NCI-H187 (cell line): Measurements from ENCODE around the gene OSBPL10.

Source experiments
- DNase-seq, 2 experiments: peaks; one replicate each; lab custom pipeline; 2025; lab: John Stamatoyannopoulos, UW

Gene OSBPL10

DNA sequence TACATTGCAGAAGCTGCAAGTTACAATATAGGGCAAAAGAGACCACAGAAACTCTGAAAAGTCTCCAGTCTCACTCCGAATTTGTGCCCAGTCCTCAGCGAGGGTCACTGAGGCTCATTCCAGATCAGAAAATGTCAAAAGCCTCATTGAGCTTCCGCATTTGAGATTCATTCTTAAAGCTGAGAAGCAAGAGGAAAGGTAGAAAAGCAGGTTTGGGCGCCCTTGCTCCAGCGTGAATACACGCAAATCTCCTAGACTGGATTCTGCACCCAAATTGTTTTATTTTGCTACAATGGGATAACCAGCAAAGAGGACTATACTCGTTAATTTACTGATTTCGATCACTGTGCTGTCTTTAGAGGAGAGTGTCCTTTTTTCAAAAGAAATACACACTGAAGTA is 236.1 kb downstream of the OSBPL10 start:
- DNase-seq, result no peak

DNA sequence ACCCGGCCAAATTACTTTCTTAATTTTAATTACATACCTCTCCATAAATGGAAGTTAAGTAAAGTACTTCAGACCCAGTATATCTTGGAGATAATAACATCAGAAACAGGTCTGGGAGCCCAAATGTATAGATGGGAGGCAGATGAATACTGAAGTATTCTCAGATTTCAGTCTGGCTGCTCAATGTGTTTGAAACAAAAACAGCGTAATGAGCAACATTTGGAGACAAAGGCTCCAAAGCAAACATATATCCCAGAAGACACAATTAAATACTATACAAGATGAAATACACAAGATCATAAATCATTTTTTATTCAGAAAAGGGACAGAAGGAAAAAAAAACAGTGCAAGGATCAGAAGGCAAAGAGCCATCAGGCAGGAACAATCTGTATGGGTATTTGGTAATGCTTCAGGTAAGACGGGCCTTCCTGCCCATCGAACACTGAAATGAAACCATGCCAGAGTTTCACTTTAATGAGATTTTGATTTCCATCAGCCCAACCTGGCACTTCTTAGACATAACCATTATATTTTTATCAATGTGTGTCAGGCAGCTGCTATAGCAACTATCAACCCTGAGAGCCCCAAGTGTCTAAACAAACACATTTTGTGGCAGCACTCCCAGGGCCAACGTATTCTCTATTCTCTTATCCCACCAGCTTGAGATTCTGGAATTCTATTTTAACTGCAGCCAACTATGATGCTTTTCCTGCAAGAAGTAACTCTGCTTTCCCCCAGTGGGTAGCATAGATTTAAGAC is 237.6 kb downstream of the OSBPL10 start:
- DNase-seq, result no peak

DNA sequence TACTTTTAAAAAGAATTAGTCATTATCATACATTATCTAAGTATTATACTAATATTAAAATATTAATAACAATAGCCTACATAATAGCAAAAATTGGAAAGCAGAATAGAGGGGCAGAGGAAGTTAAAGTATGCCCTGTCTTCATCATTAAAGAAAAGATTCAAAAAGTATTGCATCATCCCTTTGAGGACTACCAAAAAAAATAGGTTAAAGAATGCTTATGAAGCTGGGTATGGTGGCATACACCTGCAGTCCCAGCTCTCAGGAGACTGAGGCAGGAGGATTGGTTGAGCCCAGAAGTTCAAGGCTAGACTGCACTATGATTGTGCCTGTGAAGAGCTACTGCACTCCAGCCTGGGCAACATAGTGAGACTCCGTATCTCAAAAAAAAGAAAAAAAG is 240.7 kb downstream of the OSBPL10 start:
- DNase-seq, result no peak

DNA sequence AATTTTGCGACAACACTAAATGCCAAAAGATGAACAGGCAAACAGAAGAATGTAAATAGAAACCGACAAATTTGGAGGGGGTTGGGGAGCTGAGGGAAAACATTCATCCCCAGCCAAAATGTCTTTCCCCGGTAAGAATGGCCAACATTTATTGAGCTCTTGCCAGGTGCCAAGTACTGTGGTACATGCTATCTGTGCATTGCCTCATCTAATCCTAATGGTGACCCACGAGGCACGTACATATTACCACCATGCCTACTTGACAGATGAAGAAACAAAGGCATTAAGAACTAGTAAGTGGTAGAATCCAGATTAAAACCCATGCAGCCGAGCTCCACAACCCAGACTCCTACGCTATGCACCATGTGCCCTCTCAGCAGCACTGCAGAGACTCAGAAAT is 242.7 kb downstream of the OSBPL10 start:
- DNase-seq, result no peak

DNA sequence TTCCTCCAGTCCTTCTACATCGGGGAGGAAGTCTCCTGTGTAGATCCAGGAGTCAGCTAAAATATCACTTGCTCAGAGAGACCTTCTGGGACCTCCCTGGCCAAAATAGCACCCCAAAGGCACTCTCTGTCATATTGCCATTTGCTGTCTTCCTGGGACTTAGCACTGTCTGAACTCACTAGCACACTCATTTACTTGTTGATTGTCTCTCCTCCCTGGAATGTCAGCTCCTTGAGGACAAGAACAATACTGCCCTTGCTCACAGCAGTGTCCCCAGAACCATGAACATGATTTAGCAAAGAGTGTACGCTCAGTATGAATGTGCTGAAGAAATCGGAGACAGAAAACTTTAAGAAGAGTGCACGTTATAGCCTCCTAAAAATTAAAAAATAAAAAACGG is 245.4 kb downstream of the OSBPL10 start:
- no peak for DNase-seq

DNA sequence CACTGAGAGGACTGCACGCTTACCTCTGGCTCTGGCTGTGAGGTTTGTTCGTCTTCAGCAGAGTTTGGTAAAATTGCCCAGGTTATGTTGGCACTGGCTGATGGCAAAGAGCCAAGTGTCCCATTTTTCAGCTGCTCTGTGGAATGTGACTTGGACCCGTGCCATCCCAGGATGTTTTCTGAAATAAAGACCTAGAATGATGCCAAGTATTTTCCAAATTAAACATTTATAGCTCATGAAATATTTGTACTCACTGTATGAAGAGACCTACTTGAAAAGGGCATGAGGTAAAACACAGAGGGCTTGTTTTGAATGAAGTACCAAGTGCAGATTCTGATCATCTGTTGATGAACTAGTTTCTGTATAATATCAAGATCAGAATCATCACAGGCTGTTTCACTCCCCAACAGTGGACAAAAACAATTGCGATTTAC is 247.8 kb downstream of the OSBPL10 start:
- no peak for DNase-seq

DNA sequence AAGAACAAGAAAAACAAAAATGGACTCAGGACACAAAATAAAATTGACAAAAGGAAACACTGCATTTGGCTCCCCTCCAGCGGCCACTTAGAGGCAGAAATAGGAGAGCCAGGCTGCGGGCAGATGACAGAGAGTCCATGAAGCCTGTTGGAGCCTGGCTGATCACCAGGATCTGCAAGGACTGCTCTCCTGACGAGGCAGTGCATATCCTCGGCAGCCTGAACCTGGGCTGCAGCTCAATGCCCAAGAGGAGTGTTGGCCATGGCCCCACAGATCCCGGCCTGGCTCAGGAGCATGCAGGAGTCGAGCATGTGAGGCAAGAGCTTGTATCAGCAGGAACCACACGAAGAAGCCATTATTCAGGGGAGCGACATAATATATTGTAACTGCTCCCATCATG is 248.5 kb downstream of the OSBPL10 start:
- no peak for DNase-seq

DNA sequence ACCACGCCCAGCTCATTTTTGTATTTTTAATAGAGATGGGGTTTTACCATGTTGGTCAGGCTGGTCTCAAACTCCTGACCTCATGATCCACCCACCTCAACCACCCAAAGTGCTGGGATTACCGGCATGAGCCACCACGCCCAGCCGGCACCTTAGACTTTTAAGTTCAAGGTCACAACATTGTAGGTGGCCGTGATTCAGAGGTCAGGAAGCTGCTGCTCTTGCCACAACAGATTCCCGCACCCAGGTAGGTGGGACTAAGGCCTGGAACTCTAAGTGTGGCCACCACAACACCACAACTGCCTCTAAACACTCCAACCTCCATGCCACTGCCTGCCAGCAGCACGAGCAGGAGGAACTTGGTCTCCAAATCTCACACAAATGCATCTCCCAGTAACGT is 251.5 kb downstream of the OSBPL10 start:
- DNase-seq, result no peak

DNA sequence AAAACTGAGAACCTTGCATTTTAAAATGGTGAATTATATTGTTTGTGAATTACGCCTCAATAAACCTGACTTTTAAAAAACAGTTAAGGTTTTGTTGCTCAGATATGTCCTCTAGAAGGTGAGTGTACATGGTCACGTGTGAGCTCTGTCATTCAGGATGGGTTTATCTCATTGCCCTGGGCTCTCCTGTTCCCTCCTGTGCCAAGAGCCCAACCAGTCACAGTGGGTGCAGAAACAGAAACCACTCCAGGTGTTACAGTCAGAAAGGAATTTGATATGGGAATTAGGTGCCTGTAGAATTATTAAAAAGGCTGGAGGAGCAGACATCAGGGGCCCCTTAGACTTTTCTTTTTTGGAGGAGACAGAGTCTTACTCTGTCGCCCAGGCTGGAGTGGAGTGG is 252.0 kb downstream of the OSBPL10 start:
- DNase-seq, result no peak

DNA sequence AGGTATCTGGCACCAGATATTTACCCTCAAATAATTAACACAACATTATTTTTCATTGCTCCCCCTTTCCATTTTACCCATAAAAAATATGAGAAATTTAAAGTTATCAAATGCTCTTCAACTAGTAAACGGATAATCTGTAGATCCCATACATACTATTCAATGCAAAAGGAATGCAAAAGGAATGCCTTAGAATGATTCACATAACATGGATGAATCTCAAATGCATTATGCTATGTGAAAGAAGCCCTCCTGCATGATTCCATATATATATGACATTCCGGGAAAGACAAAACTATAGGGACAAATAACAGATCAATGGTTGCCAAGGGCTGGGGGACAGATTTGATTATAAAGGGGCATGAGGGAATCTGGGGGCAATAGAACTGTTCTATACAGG is 252.7 kb downstream of the OSBPL10 start:
- no peak for DNase-seq

DNA sequence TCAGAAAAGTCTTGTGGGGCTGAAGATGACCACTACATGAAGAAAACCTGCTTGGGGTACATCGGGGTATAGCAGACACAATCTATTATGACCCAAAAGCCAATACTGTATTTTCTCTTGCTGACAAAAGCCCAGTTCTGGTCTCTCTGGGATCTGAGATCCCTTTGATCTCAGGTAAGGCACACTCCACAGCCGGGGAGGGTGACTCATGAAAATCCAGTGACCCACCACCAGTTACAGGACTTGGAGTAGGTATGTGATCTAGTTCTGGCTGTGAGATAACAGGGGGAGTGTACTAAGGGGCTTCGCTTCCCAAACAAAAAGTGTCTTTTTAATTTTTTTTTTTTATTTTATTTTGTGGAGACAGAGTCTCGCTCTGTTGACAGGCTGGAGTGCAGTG is 255.1 kb downstream of the OSBPL10 start:
- no peak for DNase-seq

DNA sequence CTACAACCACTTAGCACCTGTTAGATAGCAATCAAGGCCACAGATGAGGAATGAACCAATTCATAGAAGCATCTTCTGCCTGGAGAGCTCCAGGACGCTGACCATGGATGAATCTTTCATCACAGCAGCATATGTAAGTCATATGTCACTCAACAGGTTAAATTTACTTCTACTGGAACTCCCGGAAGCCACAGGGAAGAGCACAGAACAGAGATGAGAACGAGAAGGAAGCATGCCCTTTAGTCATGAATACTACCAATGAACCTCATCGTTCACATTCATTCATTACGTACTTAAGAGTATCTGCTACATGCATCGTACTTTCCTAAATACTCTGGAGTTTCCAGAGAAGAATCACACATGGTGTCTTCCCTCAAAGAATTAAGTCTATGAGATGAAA is 255.5 kb downstream of the OSBPL10 start:
- DNase-seq, result no peak

DNA sequence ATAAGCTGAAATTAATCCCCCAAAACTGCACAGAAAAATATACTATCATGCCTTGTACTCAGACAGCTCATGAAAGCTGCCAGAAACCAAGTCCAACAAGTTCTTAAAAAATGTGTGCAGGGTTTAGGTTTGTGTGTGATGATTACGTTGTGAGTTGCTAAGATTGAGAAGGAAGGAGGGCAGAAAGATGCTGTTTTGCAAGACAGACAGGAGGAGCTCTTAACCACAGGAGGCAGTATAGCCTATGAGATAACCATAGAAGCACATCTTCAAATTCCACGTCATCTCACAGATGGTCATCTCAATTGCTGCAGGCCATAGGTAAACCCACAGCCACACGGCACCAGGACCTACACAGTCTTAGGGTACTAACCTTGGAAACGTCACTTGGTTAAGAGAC is 256.4 kb downstream of the OSBPL10 start:
- DNase-seq, result no peak

DNA sequence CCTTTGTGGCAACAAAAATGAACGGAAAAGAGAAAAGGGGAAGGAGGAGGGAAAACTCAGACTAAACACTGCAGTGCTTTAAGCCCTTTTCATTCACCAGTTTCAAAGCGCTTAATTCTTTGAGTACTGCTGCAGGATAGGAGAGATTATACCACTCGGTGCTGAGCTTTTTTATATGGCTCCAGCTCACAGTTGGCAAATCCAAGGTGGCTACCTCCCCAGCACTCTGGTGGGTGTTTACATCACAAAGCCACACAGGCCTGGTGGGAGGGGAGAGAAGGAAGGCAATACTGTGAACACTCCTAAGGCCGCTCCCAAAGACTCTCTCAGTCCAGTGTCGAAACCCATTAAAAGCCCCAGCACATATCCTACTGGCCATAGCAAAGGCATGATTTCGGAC is 256.9 kb downstream of the OSBPL10 start:
- DNase-seq, result no peak

DNA sequence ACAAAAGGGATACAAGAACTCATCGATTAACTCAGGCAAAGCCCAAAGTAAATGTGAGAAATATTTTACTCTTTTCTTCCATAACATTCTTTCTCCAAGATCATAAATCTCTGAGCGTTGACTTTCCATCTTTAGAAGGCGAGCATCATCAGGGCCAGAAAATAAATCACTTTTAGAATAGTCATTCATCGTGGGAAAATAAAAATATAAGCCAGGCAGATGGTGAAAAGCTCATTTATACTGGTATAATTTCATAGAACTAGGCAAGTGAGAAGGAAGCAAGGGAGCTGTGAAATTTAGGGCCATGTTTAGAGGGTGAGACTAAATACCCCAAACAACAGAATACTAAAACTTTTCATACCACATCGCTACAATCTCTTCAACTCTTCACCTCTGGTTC is 257.4 kb downstream of the OSBPL10 start:
- DNase-seq, result no peak

DNA sequence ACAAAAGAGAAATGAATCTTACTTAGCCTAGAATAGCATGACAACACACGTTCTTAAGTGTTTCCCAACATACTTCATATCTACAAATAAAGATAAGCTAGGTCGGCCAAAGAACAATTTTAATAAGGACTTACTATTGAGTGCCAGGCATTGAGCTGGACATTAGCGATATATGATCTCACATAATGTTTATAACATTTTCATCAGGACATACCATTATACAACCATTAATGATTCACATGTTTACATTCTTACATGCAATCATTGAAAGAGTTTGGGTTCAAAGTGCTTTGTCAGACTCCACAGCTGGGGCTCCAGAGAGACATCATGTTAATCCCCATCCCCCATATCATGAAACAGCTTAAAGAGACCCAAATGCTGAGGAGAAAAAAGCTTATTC is 259.4 kb downstream of the OSBPL10 start:
- DNase-seq, result no peak

DNA sequence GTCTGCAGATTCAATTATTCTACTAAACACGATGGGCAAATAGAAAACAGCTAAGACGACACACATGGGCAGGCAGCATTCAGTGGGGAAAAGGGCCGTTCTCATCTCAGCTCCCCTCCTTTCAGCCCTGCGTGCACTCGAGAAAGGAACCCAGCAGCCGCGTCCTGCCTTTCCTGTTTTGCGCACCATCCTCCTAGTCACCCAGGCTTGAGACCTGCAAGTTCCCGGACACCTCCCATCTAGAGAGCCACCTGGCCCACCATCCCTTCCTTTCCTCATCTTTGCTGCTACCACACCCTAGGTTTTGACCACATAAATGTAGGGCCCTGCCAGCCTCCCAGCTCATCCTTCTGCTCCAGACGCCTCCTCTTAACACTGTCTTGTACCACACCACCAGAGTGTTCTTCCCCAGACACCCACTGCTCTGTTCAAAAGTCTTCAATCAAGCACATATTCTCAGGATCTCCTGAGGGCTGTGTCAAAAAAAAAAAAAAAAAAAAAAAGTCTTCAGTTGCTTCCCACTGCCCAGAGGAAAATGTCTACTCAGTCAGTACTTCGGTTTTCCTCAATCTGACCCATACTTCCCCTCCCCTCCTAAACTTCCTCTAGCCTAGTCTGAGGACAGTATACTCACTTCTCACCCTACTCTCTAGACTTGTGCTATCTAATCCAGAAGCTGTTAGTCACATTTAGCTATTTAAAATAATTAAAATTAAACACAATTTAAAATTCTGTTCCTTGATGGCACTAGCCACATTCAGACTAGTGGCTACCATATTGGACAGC is 266.4 kb downstream of the OSBPL10 start:
- DNase-seq, result no peak

DNA sequence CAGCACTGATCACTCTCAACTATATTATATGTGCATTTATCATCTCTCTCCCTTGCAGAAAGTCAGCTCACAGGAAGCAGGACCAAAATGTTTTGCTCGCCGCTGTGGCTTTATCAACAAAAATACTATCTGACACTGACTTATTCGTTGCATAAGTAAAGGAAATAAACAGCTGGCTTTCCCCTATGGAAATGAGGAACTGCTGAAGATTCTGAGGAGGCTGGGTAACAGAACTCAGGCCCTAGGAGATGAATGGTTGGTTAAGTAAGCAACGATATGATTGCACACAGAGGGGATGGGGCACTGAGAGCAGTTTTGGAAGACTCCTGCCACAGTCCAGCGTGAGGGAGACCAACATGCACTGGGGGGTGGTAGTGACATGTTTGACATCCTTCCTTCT is 267.2 kb downstream of the OSBPL10 start:
- no peak for DNase-seq

DNA sequence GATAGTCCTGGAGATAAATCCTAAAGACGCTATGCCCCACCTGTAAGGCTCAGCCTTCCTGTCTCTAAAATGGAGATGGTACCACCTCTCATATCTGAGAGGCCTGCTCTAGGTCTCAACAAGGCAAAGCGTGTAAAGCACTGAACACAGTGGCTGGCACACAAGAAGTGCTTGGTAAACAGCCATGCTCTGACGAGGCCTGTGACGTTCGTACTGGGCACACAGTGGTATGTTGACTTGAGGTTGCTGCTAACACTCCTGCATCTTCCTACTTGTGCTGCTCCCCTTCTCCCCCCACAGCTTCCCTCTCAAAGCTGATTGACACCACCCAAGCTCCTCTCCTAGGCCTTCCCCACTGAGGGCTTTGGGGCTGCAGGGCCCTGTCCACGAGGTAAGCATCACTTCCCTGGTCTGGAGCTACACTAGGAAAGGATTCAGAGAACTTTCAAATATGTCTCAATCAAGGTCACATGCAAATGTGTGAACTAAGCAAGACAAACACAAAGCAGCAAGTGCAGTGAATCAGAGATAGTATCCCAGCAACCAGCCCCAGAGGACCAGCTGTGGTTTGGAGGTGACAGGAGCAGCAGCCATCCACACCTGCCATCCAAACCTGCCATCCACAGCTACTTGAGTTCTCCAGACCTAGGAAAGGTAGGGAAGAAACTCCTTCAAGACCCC is 270.8 kb downstream of the OSBPL10 start:
- no peak for DNase-seq

DNA sequence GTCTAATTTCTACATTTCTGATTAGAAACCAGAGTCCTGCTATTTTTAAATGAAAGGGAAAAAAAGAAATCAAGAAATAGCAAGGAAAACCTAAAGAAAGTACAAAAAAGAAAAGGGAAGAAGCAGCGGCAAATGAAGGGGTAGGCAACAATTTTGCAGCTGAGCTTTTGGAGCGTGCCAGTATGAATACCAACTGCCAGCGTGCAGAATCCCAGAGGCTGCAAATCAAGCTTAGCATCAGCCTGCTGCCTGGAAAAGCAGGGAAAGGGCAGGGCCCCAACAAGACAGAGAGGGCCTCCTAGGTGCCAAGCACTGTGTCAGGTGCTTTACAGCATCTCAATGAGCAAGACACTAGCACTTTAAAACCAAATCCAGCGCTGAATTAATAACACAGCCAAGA is 271.5 kb downstream of the OSBPL10 start:
- no peak for DNase-seq

DNA sequence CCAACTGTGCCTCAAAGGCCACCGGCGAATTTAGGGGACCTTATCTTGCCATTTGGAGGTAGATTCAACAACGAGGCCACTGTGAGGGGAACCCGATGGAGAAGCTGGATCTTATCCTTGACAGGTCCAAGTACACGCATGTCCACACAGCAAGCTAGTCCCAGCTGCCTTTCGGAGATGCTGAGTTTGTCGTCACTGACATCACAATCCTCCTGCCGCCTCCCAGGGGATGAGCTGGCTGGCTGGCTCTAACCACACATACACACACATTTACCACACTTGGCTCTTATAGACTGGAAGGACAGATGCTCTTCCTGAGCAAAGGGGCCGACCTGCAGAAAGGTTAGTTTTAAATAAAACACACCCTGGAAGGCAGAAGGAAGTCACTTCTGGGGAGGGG is 272.1 kb downstream of the OSBPL10 start:
- no peak for DNase-seq

DNA sequence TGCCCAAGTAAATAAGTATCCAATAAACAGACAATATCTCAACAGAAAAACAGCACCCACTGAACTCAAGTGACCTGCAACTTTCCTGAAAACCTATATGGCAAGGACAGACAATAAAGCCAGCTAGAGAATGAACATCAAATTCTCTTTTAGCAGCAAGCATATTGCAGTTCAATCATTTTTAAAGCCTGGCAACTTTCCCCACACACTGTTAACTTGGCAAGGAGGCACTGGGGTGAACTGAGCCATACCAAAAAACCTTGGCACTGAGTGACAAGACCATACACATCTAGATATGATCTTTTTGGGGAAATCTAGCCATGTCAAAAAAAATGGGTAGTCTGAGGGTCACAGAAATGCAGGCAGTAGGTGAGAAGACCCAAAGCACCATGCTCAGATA is 273.8 kb downstream of the OSBPL10 start:
- DNase-seq, result no peak

DNA sequence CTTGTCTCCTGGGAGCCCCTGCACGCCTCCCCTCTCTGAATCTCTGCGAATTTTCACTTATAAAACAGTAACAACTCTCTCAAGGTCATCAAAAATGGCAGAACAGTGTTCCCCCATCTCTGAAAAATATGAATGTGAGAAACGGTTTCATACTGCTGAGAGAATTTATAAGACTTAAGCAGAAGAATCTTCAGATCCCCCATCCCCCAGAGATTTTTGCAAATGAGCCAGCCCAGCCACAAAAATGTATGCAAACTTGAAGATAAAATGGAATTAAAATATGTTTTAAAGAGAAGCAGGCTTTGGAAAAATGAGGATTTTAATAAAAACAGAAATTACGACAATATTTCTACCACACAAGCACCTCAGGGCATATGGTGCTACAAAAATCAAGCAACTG is 275.3 kb downstream of the OSBPL10 start:
- DNase-seq, result no peak
